Measurements from ENCODE around the gene NAA25.

The NAA25 gene

GRCh38 chr12:112108202-112109079, at the start of gene NAA25:
NAA25 (minus strand) TSS chr12:112108783; CDS start chr12:112108773, 10 bp downstream.
- DNase-seq = peak; percentile 52

GRCh38 chr12:112153893-112154219, 45.3 kb upstream of the NAA25 start:
- no peak for DNase-seq

- DNase-seq = no peak
Observed at GRCh38 chr12:112153181-112153892, 44.8 kb upstream of the NAA25 start.

DNA sequence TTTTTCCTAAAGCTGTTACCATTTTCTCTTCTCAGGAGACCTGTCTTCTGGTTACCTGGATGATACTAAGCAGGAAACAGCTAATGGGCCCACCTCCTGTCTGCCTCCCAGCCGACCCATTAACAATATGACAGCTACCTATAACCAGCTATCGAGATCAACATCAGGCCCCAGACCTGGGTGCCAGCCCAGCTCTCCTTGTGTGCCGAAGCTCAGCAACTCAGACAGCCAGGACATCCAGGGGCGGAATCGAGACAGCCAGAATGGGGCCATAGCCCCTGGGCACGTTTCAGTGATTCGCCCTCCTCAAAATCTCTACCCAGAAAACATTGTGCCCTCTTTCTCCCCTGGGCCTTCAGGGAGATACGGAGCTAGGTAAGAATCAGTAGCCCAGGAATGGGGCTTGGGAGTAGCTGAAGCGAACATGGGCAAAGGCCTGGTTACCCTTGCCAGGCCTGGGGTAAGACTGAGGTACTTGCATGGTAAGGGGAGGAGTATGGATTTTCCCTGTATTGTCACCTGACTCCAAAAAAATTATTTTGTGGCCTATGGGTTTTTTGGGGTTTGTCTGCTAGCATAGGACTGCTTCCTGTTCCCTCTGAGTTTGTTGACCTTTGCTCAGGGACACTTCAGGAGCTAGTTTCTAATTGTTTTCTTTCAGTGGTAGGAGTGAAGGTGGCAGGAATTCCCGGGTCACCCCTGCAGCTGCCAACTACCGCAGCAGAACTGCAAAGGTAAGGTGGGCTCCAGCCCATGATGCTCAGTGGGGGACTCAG, 43.4 kb upstream of the NAA25 start:
- no peak for DNase-seq

DNA sequence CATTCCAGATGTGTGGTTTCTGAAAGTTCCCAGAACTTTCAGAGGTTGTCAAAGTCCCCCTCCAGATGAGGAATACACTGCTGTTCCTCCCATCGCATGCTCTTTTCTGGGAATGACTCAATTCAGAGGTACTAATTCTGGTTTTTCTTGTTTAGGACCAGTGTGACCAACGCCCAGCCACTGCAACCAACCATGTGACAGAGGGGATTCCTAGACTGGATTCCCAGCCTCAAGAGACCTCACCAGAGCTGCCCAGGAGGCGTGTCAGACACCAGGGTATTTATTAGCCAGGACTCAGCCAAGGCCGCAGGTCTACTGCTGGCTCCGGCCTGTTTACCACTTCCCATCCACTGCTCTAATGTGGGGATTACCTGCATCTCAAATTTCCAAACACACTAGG, 41.0 kb upstream of the NAA25 start:
- DNase-seq = no peak

- DNase-seq = no peak
Observed at GRCh38 chr12:112148031-112148513, 39.5 kb upstream of the NAA25 start.

DNA sequence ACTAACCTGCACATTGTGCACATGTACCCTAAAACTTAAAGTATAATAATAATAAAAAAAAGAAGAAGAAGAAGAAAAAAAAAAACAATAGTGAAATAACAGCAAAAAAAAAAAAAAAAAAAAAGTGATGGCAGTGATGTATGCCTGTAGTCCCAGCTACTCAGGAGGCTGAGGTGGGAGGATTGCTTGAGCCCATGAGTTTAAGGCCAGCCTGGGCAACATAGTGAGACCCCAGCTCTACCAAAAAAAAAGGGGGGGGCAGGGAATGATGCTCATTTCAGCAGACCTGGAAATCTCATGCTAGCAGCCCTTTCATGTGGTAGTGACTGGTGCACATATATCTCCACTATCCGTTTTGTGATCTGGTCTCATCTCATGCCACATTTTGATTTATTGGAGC, 37.5 kb upstream of the NAA25 start:
- DNase-seq = no peak

DNA sequence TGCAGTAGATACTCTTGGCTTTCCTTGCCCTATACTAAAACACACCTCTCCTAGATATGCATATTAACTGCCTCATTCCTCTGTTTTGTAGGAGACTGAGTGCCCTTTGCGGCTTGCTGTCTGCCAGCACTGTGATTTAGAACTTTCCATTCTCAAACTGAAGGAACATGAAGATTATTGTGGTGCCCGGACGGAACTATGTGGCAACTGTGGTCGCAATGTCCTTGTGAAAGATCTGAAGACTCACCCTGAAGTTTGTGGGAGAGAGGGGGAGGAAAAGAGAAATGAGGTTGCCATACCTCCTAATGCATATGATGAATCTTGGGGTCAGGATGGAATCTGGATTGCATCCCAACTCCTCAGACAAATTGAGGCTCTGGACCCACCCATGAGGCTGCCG, 32.1 kb upstream of the NAA25 start:
- DNase-seq = no peak

GRCh38 chr12:112134731-112135130, 26.1 kb upstream of the NAA25 start:
- no peak for DNase-seq

DNA sequence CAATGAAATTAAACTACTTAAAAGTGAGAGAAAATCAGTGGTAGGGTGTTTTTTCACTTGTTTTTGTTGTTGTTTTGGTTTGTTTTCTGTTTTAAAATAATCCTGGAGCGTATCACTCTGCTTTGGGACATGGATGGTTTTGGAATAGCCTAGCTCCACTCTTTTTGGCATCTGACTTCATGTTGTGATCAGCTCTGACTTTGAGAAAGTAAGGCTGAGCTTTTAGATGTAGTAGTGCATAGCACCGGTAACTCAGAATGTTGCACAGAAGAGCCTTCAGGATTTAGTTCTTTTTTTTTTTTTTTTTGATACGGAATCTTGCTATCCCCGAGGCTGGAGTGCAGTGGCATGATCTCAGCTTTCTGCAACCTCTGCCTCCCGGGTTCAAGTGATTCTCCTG, 24.8 kb upstream of the NAA25 start:
- DNase-seq = no peak

GRCh38 chr12:112131686-112132085, 23.1 kb upstream of the NAA25 start:
- no peak for DNase-seq

DNA sequence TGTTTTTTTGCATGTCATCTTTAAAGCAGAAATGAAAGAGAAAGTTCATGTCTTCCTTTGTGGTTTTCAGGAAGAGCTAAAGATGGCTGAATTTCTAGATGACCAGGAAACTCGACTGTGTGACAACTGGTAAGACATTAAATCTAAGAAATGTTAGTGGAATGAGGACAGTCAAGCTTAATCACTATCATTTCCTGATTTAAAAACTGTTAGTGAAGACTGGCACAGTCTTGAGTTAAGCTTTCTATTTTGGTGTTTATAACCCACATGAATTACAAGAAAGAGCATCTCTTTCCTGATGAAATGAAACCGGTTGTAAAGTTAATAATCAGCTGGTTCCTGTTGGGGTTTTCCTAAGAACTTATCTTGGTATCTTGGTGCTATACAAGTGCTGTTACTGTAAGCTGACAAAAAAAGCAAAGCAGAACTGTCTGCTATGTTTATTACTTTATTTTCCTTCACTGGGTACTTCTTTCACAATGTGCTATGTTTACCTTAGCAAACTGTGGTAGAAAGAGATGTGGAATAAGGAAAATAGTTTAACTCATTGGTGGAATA, 21.9 kb upstream of the NAA25 start:
- DNase-seq = no peak

DNA sequence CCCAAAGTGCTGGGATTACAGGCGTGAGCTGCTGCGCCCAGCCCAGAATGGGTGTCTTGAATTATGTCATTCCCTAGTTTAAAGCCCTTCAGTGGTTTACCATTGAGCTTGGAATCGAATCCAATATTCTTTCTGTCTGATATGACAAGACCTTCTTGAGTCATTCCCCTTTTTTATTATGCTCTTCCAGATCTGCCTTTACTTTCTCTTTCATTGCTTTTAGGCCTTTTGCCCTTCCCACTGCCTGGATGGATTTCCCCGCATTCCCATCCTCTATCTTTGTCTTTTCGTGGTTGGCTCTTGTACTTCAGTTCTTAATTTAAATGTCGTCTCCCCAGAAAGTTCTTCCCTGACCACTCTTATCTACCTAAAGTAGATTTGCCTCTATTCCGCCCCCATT, 18.3 kb upstream of the NAA25 start:
- DNase-seq = no peak

DNA sequence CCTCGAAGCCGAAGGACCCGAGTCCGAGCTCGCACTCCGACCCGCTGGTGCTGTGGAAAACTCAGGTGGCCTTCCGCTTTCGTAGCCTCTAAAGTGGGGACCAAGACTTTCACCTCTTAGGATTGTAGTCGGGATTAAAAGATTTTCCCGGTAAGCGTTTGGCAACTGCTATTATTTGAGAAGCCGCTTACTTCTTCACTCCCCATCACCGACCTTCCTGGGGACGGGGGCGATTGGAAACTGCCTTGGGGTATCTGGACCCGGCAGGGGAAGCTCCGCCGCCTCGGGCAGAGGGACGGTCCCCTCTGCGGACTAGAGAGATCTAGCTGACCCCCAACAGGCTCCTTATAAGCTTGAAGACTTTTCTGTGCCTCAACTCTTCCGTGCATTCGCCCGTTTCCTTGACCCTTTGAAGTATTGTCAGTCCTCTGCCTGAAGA, 17.4 kb upstream of the NAA25 start:
- DNase-seq = no peak

GRCh38 chr12:112125250-112125999, 16.8 kb upstream of the NAA25 start, which contains the start of gene TRAFD1:
TRAFD1 (plus strand) TSS chr12:112125560; CDS start chr12:112130523, 4,963 bp downstream.
- DNase-seq = peak; percentile 74

GRCh38 chr12:112124918-112125249, 16.3 kb upstream of the NAA25 start:
- no peak for DNase-seq

DNA sequence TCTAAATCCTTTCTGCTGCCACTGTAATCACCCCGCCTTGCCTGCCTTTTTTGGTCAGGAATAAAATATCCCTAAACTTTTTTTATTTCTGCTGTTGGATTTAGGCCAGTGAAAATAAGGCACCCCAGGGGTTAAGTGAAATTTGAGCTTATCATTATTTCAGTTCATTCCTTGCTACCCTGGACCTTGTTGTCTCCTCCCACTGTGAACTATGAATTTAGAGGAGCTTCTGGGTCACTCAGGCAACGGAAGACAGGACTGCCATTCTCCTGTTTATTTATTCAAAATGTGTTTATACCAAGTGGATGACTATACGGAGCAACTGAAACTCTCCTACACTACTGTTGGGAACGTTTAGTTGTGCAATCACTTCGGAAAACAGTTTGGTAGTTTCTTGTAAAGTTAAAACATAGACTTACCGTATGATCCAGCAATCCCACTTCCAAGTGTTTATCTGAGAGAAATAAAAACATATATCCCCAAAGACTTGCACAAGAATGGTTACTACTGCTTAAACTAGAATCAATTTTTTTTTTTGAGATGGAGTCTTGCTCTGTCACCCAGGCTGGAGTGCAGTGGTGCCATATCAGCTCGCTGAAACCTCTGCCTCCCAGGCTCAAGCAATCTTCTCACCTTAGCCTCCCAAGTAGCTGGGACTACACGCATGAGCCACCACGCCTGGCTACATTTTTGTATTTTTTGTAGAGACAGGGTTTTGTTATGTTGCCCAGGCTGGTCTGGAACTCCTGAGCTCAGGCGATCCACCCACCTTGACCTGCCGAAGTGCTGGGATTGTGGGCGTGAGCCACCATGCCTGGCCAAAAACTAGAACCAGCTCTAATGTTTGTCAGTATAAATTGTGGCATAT, 14.5 kb upstream of the NAA25 start:
- no peak for DNase-seq

- no peak for DNase-seq
Observed at GRCh38 chr12:112121780-112122565, 13.4 kb upstream of the NAA25 start.

- no peak for DNase-seq
Observed at GRCh38 chr12:112117685-112118084, 9.1 kb upstream of the NAA25 start.

Data from NCI-H1436 treated with DMSO at 0.1 percent for 48 hours (cell line).